ENCODE measurements around the gene RAB40B. TPM values are rescaled to one million over a fixed set of nuclear protein-coding genes. Genes with fewer than 3 reads are reported as not detected.

The RAB40B gene
- total RNA-seq, 3 donors from 2014 or later: 8.8 to 25.6 (median 12.8) TPM

GRCh38 chr17:82696259-82696658, 2.2 kb downstream of the RAB40B start:
- TF ChIP-seq, protein P1, sequence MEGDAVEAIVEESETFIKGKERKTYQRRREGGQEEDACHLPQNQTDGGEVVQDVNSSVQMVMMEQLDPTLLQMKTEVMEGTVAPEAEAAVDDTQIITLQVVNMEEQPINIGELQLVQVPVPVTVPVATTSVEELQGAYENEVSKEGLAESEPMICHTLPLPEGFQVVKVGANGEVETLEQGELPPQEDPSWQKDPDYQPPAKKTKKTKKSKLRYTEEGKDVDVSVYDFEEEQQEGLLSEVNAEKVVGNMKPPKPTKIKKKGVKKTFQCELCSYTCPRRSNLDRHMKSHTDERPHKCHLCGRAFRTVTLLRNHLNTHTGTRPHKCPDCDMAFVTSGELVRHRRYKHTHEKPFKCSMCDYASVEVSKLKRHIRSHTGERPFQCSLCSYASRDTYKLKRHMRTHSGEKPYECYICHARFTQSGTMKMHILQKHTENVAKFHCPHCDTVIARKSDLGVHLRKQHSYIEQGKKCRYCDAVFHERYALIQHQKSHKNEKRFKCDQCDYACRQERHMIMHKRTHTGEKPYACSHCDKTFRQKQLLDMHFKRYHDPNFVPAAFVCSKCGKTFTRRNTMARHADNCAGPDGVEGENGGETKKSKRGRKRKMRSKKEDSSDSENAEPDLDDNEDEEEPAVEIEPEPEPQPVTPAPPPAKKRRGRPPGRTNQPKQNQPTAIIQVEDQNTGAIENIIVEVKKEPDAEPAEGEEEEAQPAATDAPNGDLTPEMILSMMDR (IDR thresholded peaks at IDR 0.05): no peak
- TF ChIP-seq POLR2A (IDR thresholded peaks at IDR 0.05): no peak
- Histone ChIP-seq H3K27ac (no peak overlapping the region), H3K4me3 (peak overlapping the region in 1 of 3 donors; percentile 99), H3K4me1 (no peaks in the 10 kb centered on the region), H3K9me3 (peaks cover 4 to 6% of the 10 kb centered on the region in 2 donors), H3K36me3 (no peaks in the 10 kb centered on the region), H3K27me3 (no peaks in the 10 kb centered on the region)
- intact Hi-C loops (cut with DNase I; ENCODE audit: low total_unique reads): no loop called here
- no peak for DNase-seq (ENCODE audit: low spot score in 2 of 2)

GRCh38 chr17:82694647-82695046, 3.9 kb downstream of the RAB40B start:
- Histone ChIP-seq H3K27ac (no peak overlapping the region), H3K27me3 (no peaks in the 10 kb centered on the region), H3K36me3 (no peaks in the 10 kb centered on the region), H3K9me3 (peaks cover 4 to 6% of the 10 kb centered on the region in 2 donors), H3K4me1 (no peaks in the 10 kb centered on the region), H3K4me3 (no peak overlapping the region)
- no peak for DNase-seq (ENCODE audit: low spot score in 2 of 2)
- TF ChIP-seq POLR2AphosphoS5 (IDR thresholded peaks at IDR 0.05): no peak
- TF ChIP-seq POLR2A (IDR thresholded peaks at IDR 0.05): no peak
- TF ChIP-seq, protein P1 (IDR thresholded peaks at IDR 0.05): no peak
- intact Hi-C loops (cut with DNase I; ENCODE audit: low total_unique reads): no loop called here

- Histone ChIP-seq H3K4me3 (no peak overlapping the region), H3K27me3 (no peaks in the 10 kb centered on the region), H3K27ac (no peak overlapping the region), H3K9me3 (peaks cover 4 to 6% of the 10 kb centered on the region in 2 donors), H3K36me3 (no peaks in the 10 kb centered on the region), H3K4me1 (no peaks in the 10 kb centered on the region)
- TF ChIP-seq POLR2A (IDR thresholded peaks at IDR 0.05) (no peak), POLR2AphosphoS5 (IDR thresholded peaks at IDR 0.05) (no peak)
- TF ChIP-seq, protein P1 (IDR thresholded peaks at IDR 0.05): no peak
- DNase-seq (ENCODE audit: low spot score in 2 of 2): no peak
- intact Hi-C loops (cut with DNase I; ENCODE audit: low total_unique reads): no loop called here
Measured at GRCh38 chr17:82693168-82693867, 5.2 kb downstream of the RAB40B start.

DNA sequence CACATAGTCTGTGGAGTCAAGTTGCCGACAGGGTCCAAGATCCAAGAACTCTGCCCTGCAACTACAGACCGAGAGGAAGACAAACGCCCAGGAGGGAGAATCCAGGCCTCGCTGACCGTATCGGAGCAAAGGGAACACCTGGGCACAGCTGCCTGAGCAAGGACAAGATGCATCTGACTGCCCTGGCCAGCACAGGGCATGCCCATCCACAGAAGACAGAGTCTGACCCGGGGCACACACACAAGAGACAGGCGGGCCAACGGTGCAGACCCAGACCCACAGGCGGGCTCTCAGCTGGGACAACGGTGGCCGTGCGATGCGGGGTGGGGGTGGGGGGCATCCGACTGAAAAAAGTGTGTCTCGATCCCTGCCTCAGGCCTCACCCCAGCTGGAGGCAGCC, 6.2 kb downstream of the RAB40B start:
- Histone ChIP-seq H3K4me3 (no peak overlapping the region), H3K9me3 (peaks cover 4 to 6% of the 10 kb centered on the region in 2 donors), H3K36me3 (no peaks in the 10 kb centered on the region), H3K4me1 (no peaks in the 10 kb centered on the region), H3K27me3 (no peaks in the 10 kb centered on the region), H3K27ac (peak overlapping the region in 1 of 2 donors; percentile 66)
- no peak for DNase-seq (ENCODE audit: low spot score in 2 of 2)
- no peak for TF ChIP-seq POLR2A (IDR thresholded peaks at IDR 0.05)
- TF ChIP-seq, protein P1 (IDR thresholded peaks at IDR 0.05): no peak
- no peak for TF ChIP-seq POLR2AphosphoS5 (IDR thresholded peaks at IDR 0.05)
- intact Hi-C loops (cut with DNase I; ENCODE audit: low total_unique reads): no loop called here

GRCh38 chr17:82691714-82692113, 6.8 kb downstream of the RAB40B start:
- Histone ChIP-seq H3K36me3 (no peaks in the 10 kb centered on the region), H3K4me3 (no peak overlapping the region), H3K27me3 (no peaks in the 10 kb centered on the region), H3K9me3 (peaks cover 4 to 6% of the 10 kb centered on the region in 2 donors), H3K27ac (peak overlapping the region; percentile 60 to 66), H3K4me1 (no peaks in the 10 kb centered on the region)
- DNase-seq (ENCODE audit: low spot score in 2 of 2): no peak
- intact Hi-C loops (cut with DNase I; ENCODE audit: low total_unique reads): no loop called here
- TF ChIP-seq POLR2AphosphoS5 (IDR thresholded peaks at IDR 0.05) (no peak), POLR2A (IDR thresholded peaks at IDR 0.05) (no peak)
- TF ChIP-seq, protein P1 (IDR thresholded peaks at IDR 0.05): no peak

Data from breast epithelium (tissue), 4 donors.